Retinal pigment epithelial cell (primary cell): ENCODE data around the gene TOLLIP.

Experiments used
- DNase-seq: peaks from one replicate; pipeline ENCODE4 v3.0.0-alpha.2; 2010; ENCODE audit warnings: low read depth
- H3K4me3 ChIP-seq: 2 replicates; pipeline ENCODE4 v1.5.1; 2011; ENCODE audit warnings: mild to moderate bottlenecking, low read length, control low read depth, moderate library complexity
- CTCF ChIP-seq: conservative IDR thresholded peaks from 2 replicates; pipeline ENCODE4 v1.5.1; 2011; ENCODE audit warnings: low read depth, low read length, control low read depth, inconsistent platforms

TOLLIP gene

GRCh38 chr11:1242289-1242688, 67.1 kb downstream of the TOLLIP start:
- H3K4me3 ChIP-seq: no peak overlapping the region
- TF ChIP-seq CTCF: no peak
- no peak for DNase-seq

DNA sequence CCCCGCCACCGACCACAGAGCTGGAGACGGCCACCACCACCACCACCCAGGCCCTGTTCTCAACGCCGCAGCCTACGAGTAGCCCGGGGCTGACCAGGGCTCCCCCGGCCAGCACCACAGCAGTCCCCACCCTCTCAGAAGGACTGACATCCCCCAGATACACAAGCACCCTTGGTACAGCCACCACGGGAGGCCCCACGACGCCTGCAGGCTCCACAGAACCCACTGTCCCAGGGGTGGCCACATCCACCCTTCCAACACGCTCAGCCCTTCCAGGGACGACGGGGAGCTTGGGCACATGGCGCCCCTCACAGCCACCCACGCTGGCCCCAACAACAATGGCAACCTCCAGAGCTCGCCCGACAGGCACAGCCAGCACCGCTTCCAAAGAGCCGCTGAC, 67.7 kb downstream of the TOLLIP start:
- H3K4me3 ChIP-seq: no peak overlapping the region
- TF ChIP-seq CTCF: no peak
- no peak for DNase-seq

GRCh38 chr11:1240771-1241170, 68.7 kb downstream of the TOLLIP start:
- no peak for TF ChIP-seq CTCF
- no peak overlapping the region for H3K4me3 ChIP-seq
- DNase-seq: no peak

DNA sequence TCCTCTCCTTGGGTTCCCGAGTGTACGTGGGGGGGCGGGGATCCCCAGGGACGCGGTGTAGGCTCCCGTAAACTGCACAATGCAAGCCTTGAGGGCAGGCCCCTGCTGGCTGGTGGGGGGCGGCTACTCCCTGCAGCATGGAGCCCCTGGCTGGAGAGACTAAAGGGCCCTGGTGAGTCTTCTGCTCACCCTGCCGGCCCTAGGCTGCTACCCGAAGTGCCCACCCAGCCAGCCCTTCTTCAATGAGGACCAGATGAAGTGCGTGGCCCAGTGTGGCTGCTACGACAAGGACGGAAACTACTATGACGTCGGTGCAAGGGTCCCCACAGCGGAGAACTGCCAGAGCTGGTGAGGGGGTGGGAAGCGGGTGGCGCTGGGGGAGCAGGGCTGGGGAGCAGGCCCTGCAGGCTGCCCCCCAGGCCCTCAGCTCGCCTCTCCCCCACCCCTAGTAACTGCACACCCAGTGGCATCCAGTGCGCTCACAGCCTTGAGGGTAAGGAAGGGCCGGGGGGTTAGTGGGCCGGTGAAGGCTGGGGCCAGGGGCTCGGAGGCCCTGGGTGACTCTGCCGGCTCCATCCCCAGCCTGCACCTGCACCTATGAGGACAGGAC, 69.7 kb downstream of the TOLLIP start:
- no peak for TF ChIP-seq CTCF
- H3K4me3 ChIP-seq: no peak overlapping the region
- no peak for DNase-seq

GRCh38 chr11:1238767-1239595, 70.5 kb downstream of the TOLLIP start:
- H3K4me3 ChIP-seq: no peak overlapping the region
- TF ChIP-seq CTCF: no peak
- no peak for DNase-seq

DNA sequence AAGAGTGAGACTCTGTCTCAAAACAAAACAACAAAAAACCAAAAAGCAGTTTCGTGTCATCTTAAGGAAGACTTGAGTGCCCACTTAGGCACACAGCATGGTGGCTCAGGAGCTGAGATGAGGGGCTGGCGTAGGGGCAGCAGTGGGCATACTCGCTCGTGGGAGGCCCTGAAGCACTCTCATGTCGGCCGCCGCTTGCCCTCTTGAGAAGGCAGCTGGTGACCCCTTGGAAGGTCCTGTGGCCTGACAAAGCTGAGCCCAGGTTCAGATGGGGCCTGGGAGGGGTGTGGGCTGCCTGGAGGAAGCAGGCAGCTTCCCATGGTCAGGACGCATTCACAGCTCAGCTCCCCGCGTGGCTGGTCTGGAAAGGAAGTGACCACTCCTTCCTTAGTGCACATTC, 71.6 kb downstream of the TOLLIP start:
- DNase-seq: no peak
- no peak for TF ChIP-seq CTCF
- no peak overlapping the region for H3K4me3 ChIP-seq

- DNase-seq: no peak
- H3K4me3 ChIP-seq: no peak overlapping the region
- no peak for TF ChIP-seq CTCF
Measured at GRCh38 chr11:1237128-1237580, 72.3 kb downstream of the TOLLIP start.
